Mesothelial cell of epicardium (in vitro differentiated cells): ENCODE data around the gene SLC25A5. TPM values are rescaled to one million over a fixed set of nuclear protein-coding genes. Genes with fewer than 3 reads are reported as not detected.
"Not testable (repeated sequence)": the region's sequence is repeated elsewhere in the genome, so short reads cannot be mapped to it uniquely, and the experiment has no call there.

Source experiments
- DNase-seq, 2 experiments: peaks; one replicate each; pipeline ENCODE4 v3.0.0; 2021; ENCODE audit warnings: low spot score in 2 of 2; ENCODE audit not compliant: unreplicated experiment in 2 of 2
- H3K27ac Mint-ChIP-seq: 2 replicates; pipeline ENCODE4 v1.8.0; 2021; ENCODE audit warnings: mixed read lengths
- H3K27me3 Mint-ChIP-seq: 2 replicates; pipeline ENCODE4 v1.8.0; 2021; ENCODE audit warnings: low read depth, mixed read lengths
- H3K36me3 Mint-ChIP-seq: 2 replicates; pipeline ENCODE4 v1.8.0; 2021; ENCODE audit warnings: mixed read lengths
- H3K4me1 Mint-ChIP-seq: 2 replicates; pipeline ENCODE4 v1.8.0; 2021; ENCODE audit warnings: mixed read lengths
- H3K4me3 Mint-ChIP-seq: 2 replicates; pipeline ENCODE4 v1.8.0; 2021; ENCODE audit warnings: mild to moderate bottlenecking, moderate library complexity, mixed read lengths
- H3K9me3 Mint-ChIP-seq: 2 replicates; pipeline ENCODE4 v1.8.0; 2021; ENCODE audit warnings: mixed read lengths
- CTCF ChIP-seq: fragments of 200-600 bp; sonication (generic); IDR thresholded peaks from one replicate; pipeline ENCODE4 v1.5.0; 2021; ENCODE audit warnings: antibody characterized with exemption; ENCODE audit not compliant: unreplicated experiment
- total RNA-seq: library from RNA; stranded (reverse); gene quantifications from 3 replicates; pipeline ENCODE4 v1.2.1, GENCODE V29; 2021

Gene SLC25A5
- total RNA-seq, 1 donor from 2014 or later: 179 TPM

- Mint-ChIP-seq H3K27me3 (no peaks in the 10 kb centered on the region), H3K36me3 (no peaks in the 10 kb centered on the region), H3K9me3 (peaks cover 18% of the 10 kb centered on the region), H3K27ac (no peak overlapping the region), H3K4me1 (no peaks in the 10 kb centered on the region), H3K4me3 (no peak overlapping the region)
- DNase-seq: no peak
- TF ChIP-seq CTCF: no peak
Measured at GRCh38 chrX:119486745-119487144, 18.5 kb downstream of the SLC25A5 start.

- H3K27me3 Mint-ChIP-seq, H3K36me3 Mint-ChIP-seq, H3K27ac Mint-ChIP-seq, H3K4me3 Mint-ChIP-seq, H3K4me1 Mint-ChIP-seq, DNase-seq: not testable (repeated sequence)
- peaks cover 17% of the 10 kb centered on the region for H3K9me3 Mint-ChIP-seq
Measured at GRCh38 chrX:119487766-119488165, 19.5 kb downstream of the SLC25A5 start.

- DNase-seq: peak in 1 of 2 experiments; percentile 49
- H3K36me3 Mint-ChIP-seq: no peaks in the 10 kb centered on the region
- H3K27ac Mint-ChIP-seq: no peak overlapping the region
- H3K4me3 Mint-ChIP-seq: no peak overlapping the region
- peaks cover 12% of the 10 kb centered on the region for H3K9me3 Mint-ChIP-seq
- no peaks in the 10 kb centered on the region for H3K27me3 Mint-ChIP-seq
- no peaks in the 10 kb centered on the region for H3K4me1 Mint-ChIP-seq
- TF ChIP-seq CTCF: peak; percentile 86
Measured at GRCh38 chrX:119488749-119489148, 20.5 kb downstream of the SLC25A5 start.

- TF ChIP-seq CTCF: no peak
- no peak for DNase-seq
- Mint-ChIP-seq H3K9me3 (peaks cover 9% of the 10 kb centered on the region), H3K4me3 (no peak overlapping the region), H3K27ac (no peak overlapping the region), H3K4me1 (peaks cover 4% of the 10 kb centered on the region), H3K36me3 (no peaks in the 10 kb centered on the region), H3K27me3 (no peaks in the 10 kb centered on the region)
Measured at GRCh38 chrX:119489212-119490074, 21.2 kb downstream of the SLC25A5 start.

GRCh38 chrX:119492463-119492862, 24.2 kb downstream of the SLC25A5 start:
- no peak for TF ChIP-seq CTCF
- Mint-ChIP-seq H3K36me3 (no peaks in the 10 kb centered on the region), H3K9me3 (peaks cover 9% of the 10 kb centered on the region), H3K4me3 (no peak overlapping the region), H3K27ac (no peak overlapping the region), H3K27me3 (no peaks in the 10 kb centered on the region), H3K4me1 (peaks cover 5% of the 10 kb centered on the region)
- DNase-seq: no peak

GRCh38 chrX:119493851-119494495, 25.7 kb downstream of the SLC25A5 start:
- DNase-seq, H3K36me3 Mint-ChIP-seq, H3K27me3 Mint-ChIP-seq, H3K27ac Mint-ChIP-seq, H3K4me3 Mint-ChIP-seq, H3K4me1 Mint-ChIP-seq: not testable (repeated sequence)
- peaks cover 13% of the 10 kb centered on the region for H3K9me3 Mint-ChIP-seq
